Kidney glomerular epithelial cell (primary cell): ENCODE data around the gene MIA2.
"Not testable (repeated sequence)": the region's sequence is repeated elsewhere in the genome, so short reads cannot be mapped to it uniquely, and the experiment has no call there.

ENCODE experiments used
- DNase-seq: peaks from one replicate; lab custom pipeline; 2025; lab: John Stamatoyannopoulos, UW

MIA2 gene

GRCh38 chr14:39339003-39339402 lies 105.3 kb downstream of the MIA2 start:
- no peak for DNase-seq

GRCh38 chr14:39341126-39341525 lies 107.4 kb downstream of the MIA2 start:
- DNase-seq = not testable (repeated sequence)

GRCh38 chr14:39342768-39343167 lies 109.1 kb downstream of the MIA2 start:
- no peak for DNase-seq

GRCh38 chr14:39343614-39344013 lies 109.9 kb downstream of the MIA2 start:
- DNase-seq = no peak

- no peak for DNase-seq
Observed at GRCh38 chr14:39350866-39351265, 117.2 kb downstream of the MIA2 start.

- no peak for DNase-seq
Observed at GRCh38 chr14:39351708-39352107, 118.0 kb downstream of the MIA2 start.

GRCh38 chr14:39359069-39359468 lies 125.4 kb downstream of the MIA2 start:
- DNase-seq = not testable (repeated sequence)

- DNase-seq = no peak
Observed at GRCh38 chr14:39360316-39360715, 126.6 kb downstream of the MIA2 start.

- not testable (repeated sequence) for DNase-seq
Observed at GRCh38 chr14:39361556-39361955, 127.8 kb downstream of the MIA2 start.

- DNase-seq = no peak
Observed at GRCh38 chr14:39364509-39364908, 130.8 kb downstream of the MIA2 start.

GRCh38 chr14:39365354-39365753 lies 131.6 kb downstream of the MIA2 start:
- DNase-seq = no peak

GRCh38 chr14:39366460-39367386 lies 133.0 kb downstream of the MIA2 start:
- DNase-seq = no peak

GRCh38 chr14:39367387-39367751 lies 133.7 kb downstream of the MIA2 start:
- no peak for DNase-seq

GRCh38 chr14:39368261-39368959 lies 134.7 kb downstream of the MIA2 start:
- DNase-seq = peak; percentile 43

GRCh38 chr14:39369029-39369428 lies 135.3 kb downstream of the MIA2 start:
- no peak for DNase-seq

- no peak for DNase-seq
Observed at GRCh38 chr14:39370415-39370814, 136.7 kb downstream of the MIA2 start.

GRCh38 chr14:39372656-39373055 lies 138.9 kb downstream of the MIA2 start:
- DNase-seq = no peak

- DNase-seq = no peak
Observed at GRCh38 chr14:39374851-39375250, 141.1 kb downstream of the MIA2 start.

GRCh38 chr14:39376667-39377403 lies 143.1 kb downstream of the MIA2 start:
- peak; percentile 1 for DNase-seq

GRCh38 chr14:39381366-39381765 lies 147.7 kb downstream of the MIA2 start:
- DNase-seq = peak; percentile 19

- DNase-seq = no peak
Observed at GRCh38 chr14:39382463-39382862, 148.7 kb downstream of the MIA2 start.

GRCh38 chr14:39383026-39383660 lies 149.4 kb downstream of the MIA2 start:
- no peak for DNase-seq
